Panc1 (cell line): ENCODE measurements around the gene KCNQ1.

ENCODE experiments used
- CTCF ChIP-seq: fragments of 450-650 bp; IDR thresholded peaks from 2 replicates; pipeline ENCODE4 v1.5.1; 2017; ENCODE audit warnings: mild to moderate bottlenecking
- POLR2AphosphoS5 ChIP-seq: IDR thresholded peaks from 2 replicates; pipeline ENCODE4 v1.6.1; 2012; ENCODE audit warnings: mild to moderate bottlenecking, low read depth, low read length, moderate library complexity
- REST ChIP-seq, 2 experiments: IDR thresholded peaks; 2 replicates each; pipeline ENCODE4 v1.6.1; 2011 to 2012; ENCODE audit warnings: low read depth in 2 of 2, control low read depth in 1 of 2, low read length in 1 of 2, mild to moderate bottlenecking in 1 of 2, moderate library complexity in 1 of 2; ENCODE audit not compliant: insufficient read depth in 1 of 2

- peak; percentile 99 for TF ChIP-seq CTCF
- TF ChIP-seq POLR2AphosphoS5: no peak
- no peak for TF ChIP-seq REST (IDR thresholded peaks at IDR 0.05; ENCODE audit: insufficient read depth in 1 of 2, low read depth in 2 of 2, low read length in 1 of 2)
Observed at GRCh38 chr11:2428322-2428795, 16.4 kb upstream of the KCNQ1 start.
